HG02870 (cell line): Measurements from ENCODE around the gene SIK3.
"Not testable (repeated sequence)": the region's sequence is repeated elsewhere in the genome, so short reads cannot be mapped to it uniquely, and the experiment has no call there.

Source experiments
- ATAC-seq: cut with Tn5 transposase; IDR thresholded peaks from one replicate; pipeline ENCODE4 v1.9.1; 2021; ENCODE audit warnings: mild to moderate bottlenecking, moderate library complexity; ENCODE audit not compliant: unreplicated experiment

Gene SIK3

GRCh38 chr11:116844722-116845121, 253.5 kb downstream of the SIK3 start:
- ATAC-seq: no peak

DNA sequence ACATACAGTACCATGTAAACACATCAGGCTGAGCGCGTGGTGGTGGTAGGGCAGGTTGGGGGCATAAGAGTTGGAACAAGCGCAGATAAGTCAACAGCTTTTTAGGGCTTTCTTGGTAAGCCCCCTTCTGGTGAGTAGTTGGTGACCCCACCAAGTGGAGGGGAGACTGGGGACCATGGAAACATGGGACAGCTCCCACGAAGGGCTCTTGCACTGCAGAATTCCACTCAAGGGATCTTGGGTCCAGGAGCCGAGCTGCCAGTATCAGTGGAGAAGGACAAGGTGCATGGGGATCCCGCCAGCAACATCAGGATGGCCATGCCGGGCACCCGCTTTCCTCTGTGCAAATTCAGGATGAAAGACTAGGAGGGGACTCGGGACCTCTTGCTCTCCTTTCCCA, 254.6 kb downstream of the SIK3 start:
- no peak for ATAC-seq

DNA sequence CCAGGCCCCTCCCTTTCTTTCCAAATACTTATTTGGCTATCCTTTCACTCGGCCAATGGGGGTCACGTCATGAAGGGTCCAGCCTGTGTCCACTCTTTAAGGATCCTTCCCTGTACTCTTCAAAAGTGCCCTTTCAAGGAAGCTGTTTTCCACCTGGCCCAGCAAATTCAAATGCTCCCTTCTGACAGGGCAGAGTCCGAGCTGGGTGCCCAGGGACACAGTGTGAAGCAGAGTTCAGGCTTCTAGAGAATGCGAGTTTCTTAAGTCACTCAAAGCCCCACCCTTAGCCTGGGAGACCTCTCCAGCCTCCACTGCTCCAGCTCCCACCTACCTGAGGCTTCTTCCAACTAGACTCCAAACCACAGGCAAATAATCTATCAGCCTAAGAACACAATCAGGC, 255.3 kb downstream of the SIK3 start:
- ATAC-seq: no peak

- ATAC-seq: no peak
These were observed 256.1 kb downstream of the SIK3 start for GRCh38 chr11:116842117-116842516.

DNA sequence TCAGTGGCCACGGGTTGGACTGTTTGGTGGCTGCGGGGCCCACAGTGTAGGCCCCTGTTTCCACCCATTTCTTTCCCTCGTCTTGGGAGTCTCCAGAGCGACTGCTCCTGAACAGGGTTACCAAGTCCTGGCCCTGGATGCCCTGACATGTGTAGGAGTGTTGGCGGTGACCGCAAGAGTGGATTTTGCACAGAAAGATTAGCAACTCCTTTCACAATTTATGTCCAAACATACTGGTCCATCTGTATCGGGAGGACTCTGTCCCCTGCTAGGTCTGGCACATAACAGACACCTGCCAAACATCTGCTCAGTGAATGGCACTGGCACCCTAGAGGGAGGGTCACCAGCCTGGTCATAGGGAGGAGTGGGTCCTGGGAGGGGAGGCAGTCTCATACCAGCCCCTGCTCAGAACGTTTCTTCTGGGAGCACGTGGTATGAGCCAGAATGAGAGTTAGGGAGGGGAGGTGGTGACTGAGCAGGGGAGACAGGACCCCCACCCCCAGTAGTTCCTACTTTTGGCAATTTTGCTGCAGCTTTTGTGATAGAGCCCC, 257.4 kb downstream of the SIK3 start:
- no peak for ATAC-seq

DNA sequence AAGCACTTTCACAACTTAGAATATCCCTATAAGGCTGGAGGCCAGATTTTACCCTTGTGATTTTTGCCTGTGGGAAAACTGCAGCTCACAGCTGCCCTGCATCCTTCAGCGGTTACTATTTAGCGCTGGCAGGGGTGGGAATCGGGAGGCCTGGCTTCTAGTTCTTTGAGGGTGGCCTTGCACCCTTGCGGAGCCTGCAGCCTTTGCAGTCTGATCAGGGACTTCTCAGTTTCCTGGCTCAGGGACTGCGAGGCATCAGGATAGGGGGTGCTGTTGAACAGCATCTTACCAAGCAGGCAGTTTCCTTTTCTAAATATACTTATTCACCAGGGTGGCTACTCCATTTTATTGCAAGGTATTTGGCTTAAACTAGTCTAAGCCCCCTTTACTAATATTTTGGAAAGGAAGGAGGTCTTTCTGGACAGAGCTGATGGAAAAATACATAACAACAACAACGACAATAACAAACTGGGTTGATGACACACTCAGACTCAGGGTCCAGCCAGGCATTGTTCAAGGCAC, 257.9 kb downstream of the SIK3 start:
- ATAC-seq: no peak

DNA sequence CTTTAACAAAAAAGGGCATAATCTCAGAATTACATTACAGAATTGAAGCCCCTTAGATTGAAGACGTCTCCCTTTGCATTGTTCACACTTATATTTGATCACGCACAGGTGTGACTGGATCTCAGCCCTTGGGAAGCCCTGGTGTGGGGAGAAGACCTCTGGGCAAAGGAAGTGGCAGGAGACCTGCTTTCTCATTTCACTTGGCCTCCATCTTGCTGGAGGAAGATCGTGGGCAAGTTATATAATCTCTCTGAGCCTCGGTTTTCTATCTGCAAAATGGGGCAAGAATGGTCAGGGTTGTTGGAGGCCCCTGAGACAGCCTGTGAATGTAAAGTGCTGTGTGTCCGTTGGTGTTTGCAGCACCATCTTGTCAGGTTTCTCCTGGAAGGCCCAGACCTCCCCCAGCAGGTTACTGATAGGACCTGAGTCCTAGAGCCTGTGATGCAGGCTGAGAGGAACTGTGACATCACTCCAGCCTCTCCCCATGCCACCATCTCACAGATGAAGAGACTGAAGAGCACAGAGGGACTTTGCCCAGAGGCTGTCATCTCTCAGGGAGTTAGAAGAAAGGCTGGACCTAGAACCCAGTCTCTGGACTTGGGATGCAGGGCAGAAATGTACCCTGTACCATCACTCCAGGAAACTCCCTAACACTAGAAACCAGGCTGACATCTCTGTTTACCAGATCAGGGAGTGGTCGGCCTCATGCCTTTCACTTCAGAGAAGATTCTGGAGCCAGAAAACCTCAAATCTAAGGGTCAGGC, 259.7 kb downstream of the SIK3 start:
- ATAC-seq: no peak

DNA sequence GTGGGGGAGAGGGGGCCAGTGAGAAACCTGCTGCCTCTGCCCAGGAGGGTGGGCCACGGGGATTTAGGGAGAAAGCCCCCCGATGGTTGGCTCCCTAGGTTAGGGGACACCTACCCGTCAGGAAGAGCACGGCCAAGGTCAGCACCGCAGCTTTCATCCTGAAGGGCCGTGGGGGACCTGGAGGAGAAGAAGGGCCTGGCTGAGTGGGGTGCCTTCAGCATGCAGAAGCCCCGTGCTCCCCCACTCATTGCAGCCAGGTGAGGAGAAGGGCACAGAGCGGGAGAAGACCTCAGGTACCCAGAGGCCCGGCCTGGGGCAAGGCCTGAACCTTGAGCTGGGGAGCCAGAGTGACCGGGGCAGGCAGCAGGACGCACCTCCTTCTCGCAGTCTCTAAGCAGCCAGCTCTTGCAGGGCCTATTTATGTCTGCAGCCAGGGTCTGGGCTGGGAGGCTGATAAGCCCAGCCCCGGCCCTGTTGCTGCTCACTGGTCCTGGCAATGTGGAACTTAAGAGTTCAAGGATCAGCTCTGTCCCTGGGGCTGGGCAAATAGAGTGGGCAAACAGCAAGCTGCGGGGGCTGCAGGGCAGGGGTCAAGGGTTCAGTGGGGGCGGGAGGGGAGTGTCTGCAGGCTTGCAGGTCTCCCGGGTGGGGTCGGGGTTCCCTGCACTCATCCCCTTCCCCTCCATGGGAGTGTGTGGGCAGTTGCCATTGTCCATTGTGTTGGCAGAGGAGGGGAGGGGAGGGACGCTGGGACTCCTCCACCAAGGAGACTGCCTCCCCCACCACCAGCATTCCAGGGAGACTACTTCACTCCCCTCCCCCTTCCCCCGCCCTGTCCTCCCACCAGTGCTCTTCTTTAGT, 260.8 kb downstream of the SIK3 start, which contains the start of gene APOA1:
TSS of gene APOA1 (minus strand) at position 392 of the 861 bp plus-strand sequence. CDS start at position 157, 235 bp downstream.
- ATAC-seq: no peak

- no peak for ATAC-seq
These were observed 261.6 kb downstream of the SIK3 start for GRCh38 chr11:116836632-116836991.

- ATAC-seq: peak; percentile 63
These were observed 262.2 kb downstream of the SIK3 start for GRCh38 chr11:116835791-116836631.

DNA sequence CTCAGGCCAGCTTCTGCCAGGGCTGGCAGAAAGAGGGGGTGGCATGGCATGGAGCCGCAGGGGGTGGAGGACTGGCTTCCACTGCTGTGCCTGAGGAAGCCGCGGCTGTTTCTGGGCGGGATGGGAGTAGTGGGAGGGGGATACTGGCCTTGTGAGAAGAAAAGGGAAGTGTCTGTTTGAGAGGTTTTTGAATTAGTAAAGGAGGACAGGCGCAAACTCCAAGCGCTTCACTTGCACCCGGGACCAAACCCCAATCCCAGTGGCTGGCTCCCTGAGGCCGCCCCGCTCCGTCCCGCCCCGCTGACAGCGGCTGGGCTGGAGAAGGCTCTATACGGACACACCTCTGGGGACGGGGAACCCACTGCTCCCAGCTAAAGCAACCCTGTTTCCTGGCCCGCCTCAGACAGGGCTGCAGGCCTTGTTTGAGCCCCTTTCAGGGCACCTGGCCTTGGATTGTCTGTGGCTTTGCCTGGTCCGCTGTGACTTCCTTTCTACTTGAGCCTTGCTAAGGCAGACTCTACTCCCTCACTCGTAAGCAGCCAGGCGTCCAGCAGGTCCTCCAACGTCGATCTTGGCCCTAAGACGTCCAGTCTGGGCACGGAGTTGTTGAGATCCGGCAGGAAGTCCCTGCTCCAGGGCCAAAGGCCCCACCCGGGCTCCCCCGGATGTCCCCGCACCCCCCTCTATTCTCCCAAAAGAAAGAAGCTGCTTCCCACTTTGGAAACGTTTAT, 263.0 kb downstream of the SIK3 start:
- peak; percentile 14 for ATAC-seq

DNA sequence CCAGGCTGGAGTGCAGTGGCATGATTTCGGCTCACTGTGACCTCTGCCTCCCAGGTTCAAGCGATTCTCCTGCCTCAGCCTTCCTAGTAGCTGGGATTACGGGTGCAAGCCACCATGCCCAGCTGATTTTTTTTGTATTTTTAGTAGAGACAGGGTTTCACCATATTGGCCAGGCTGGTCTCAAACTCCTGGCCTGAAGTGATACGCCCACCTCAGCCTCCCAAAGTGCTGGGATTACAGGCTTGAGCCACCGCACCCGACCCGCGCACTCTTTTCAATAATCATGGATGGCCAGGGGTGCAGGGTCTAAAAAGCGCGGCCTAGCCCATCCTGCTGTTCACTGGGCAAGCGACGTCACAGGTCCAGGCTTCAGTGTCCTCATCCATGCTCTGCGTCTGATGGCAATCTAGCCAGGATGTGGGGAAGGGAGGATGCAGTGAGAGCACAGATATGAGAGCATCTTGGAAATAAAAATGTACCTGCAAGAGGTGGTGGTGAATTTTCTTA, 263.6 kb downstream of the SIK3 start:
- ATAC-seq: not testable (repeated sequence)

- ATAC-seq: no peak
These were observed 264.3 kb downstream of the SIK3 start for GRCh38 chr11:116833816-116834534.

GRCh38 chr11:116833491-116833815, 264.8 kb downstream of the SIK3 start:
- no peak for ATAC-seq

- no peak for ATAC-seq
These were observed 265.6 kb downstream of the SIK3 start for GRCh38 chr11:116832350-116833290.

- no peak for ATAC-seq
These were observed 266.4 kb downstream of the SIK3 start for GRCh38 chr11:116831790-116832349.

GRCh38 chr11:116830184-116830912, 267.9 kb downstream of the SIK3 start:
- no peak for ATAC-seq
